ENCODE results near the gene OR4K13. TPM values are rescaled to one million over a fixed set of nuclear protein-coding genes. Genes with fewer than 3 reads are reported as not detected.

The OR4K13 gene
- total RNA-seq, 1 experiment from 2014 or later = not detected

GRCh38 chr14:20044243-20044642 lies 8.4 kb upstream of the OR4K13 start:
- Histone ChIP-seq H3K27ac (ENCODE audit: low read depth, low read length) (no peak overlapping the region), H2AFZ (ENCODE audit: low read depth, low read length, poor library complexity, severe bottlenecking) (no peak overlapping the region), H3K9me3 (ENCODE audit: control insufficient read depth in 1 of 2, insufficient read depth in 1 of 2, low read depth in 1 of 2, low read length in 2 of 2) (peaks cover 0 to 7% of the 10 kb centered on the region in 2 experiments; a peak in 2 of 4 replicates), H3K36me3 (ENCODE audit: control insufficient read depth in 1 of 2, insufficient read depth in 2 of 2, low read length in 2 of 2) (no peaks in the 10 kb centered on the region), H3K4me1 (ENCODE audit: control insufficient read depth in 1 of 2, insufficient read depth in 2 of 2, low read length in 2 of 2) (no peaks in the 10 kb centered on the region), H3K79me2 (ENCODE audit: insufficient read depth, low read length) (no peaks in the 10 kb centered on the region), H3K4me3 (replicated peaks in 1 of 2; ENCODE audit: low read depth in 1 of 2, low read length in 2 of 2) (no peak overlapping the region), H3K9me2 (ENCODE audit: insufficient read depth) (no peaks in the 10 kb centered on the region), H3K4me2 (ENCODE audit: low read length) (no peak overlapping the region), H3K9ac (ENCODE audit: low read length) (no peak overlapping the region), H4K20me1 (ENCODE audit: insufficient read depth) (no peaks in the 10 kb centered on the region; the same call in 1 of the 2 replicates), H3K27me3 (ENCODE audit: insufficient read depth, low read length) (no peaks in the 10 kb centered on the region)
- no peak for DNase-seq (ENCODE audit: low read depth, low spot score)
- POLR2A ChIA-PET = no interaction called here
- BruUV-seq (replicated peaks) = no TSS peak
- RAD21 ChIA-PET (ENCODE audit: low non-redundant PET in 1 of 2, low total read pairs in 2 of 2, uncharacterized antibody in 2 of 2, unreplicated experiment in 2 of 2) = no interaction called here
- intact Hi-C loops (cut with micrococcal nuclease) = no loop called here
- CTCF ChIA-PET = no interaction called here
- no peak for ATAC-seq
- TF ChIP-seq ZNF274 (IDR thresholded peaks at IDR 0.05; ENCODE audit: low read depth, low read length) = no peak
- no peak for TF ChIP-seq TCF7L2 (IDR thresholded peaks at IDR 0.05; ENCODE audit: borderline replicate concordance, extremely low read depth, insufficient read depth, insufficient read length)
- no peak for TF ChIP-seq JUND (IDR thresholded peaks at IDR 0.05)
- no peak for TF ChIP-seq EGR1 (IDR thresholded peaks at IDR 0.05; ENCODE audit: low read depth)
- no peak for TF ChIP-seq SP1 (IDR thresholded peaks at IDR 0.05; ENCODE audit: low read depth)
- no peak for TF ChIP-seq MAX (IDR thresholded peaks at IDR 0.05)
- no peak for TF ChIP-seq ZBTB33 (IDR thresholded peaks at IDR 0.05; ENCODE audit: extremely low read depth, insufficient replicate concordance, low read length)

- H3K4me1 ChIP-seq (ENCODE audit: control insufficient read depth in 1 of 2, insufficient read depth in 2 of 2, low read length in 2 of 2) = no peaks in the 10 kb centered on the region
- DNase-seq (ENCODE audit: low read depth, low spot score) (no peak), ATAC-seq (no peak)
- no peaks in the 10 kb centered on the region for H3K9me2 ChIP-seq (ENCODE audit: insufficient read depth)
- no peaks in the 10 kb centered on the region for H4K20me1 ChIP-seq (ENCODE audit: insufficient read depth)
- no peaks in the 10 kb centered on the region for H3K79me2 ChIP-seq (ENCODE audit: insufficient read depth, low read length)
- no peaks in the 10 kb centered on the region for H3K27me3 ChIP-seq (ENCODE audit: insufficient read depth, low read length)
- no peak overlapping the region for H3K4me3 ChIP-seq (replicated peaks in 1 of 2; ENCODE audit: low read depth in 1 of 2, low read length in 2 of 2)
- intact Hi-C loops (cut with micrococcal nuclease) = no loop called here
- H3K9ac ChIP-seq (ENCODE audit: low read length) = no peak overlapping the region
- ChIA-PET RAD21 (ENCODE audit: low non-redundant PET in 1 of 2, low total read pairs in 2 of 2, uncharacterized antibody in 2 of 2, unreplicated experiment in 2 of 2) (no interaction called here), POLR2A (no interaction called here), CTCF (no interaction called here)
- H3K36me3 ChIP-seq (ENCODE audit: control insufficient read depth in 1 of 2, insufficient read depth in 2 of 2, low read length in 2 of 2) = no peaks in the 10 kb centered on the region
- no peak overlapping the region for H2AFZ ChIP-seq (ENCODE audit: low read depth, low read length, poor library complexity, severe bottlenecking)
- H3K9me3 ChIP-seq (ENCODE audit: control insufficient read depth in 1 of 2, insufficient read depth in 1 of 2, low read depth in 1 of 2, low read length in 2 of 2) = 0 out of 4 replicates have a peak, but pooled peaks cover 0 to 4% of the 10 kb centered on the region in 2 experiments
- TF ChIP-seq POLR2AphosphoS5 (IDR thresholded peaks at IDR 0.05; ENCODE audit: low read depth, low read length) (no peak), SIN3A (IDR thresholded peaks at IDR 0.05; ENCODE audit: low read depth) (no peak), CEBPB (IDR thresholded peaks at IDR 0.05; ENCODE audit: low read depth) (no peak), YY1 (IDR thresholded peaks at IDR 0.05; ENCODE audit: extremely low read depth, insufficient replicate concordance, low read depth, low read length) (no peak), CTCF (IDR thresholded peaks at IDR 0.05 in 2 of 3, conservative IDR thresholded peaks at IDR 0.05 in 1 of 3; ENCODE audit: borderline replicate concordance in 1 of 3, insufficient read depth in 1 of 3, low read depth in 2 of 3, low read length in 2 of 3) (no peak), EZH2phosphoT487 (IDR thresholded peaks at IDR 0.05; ENCODE audit: borderline replicate concordance) (no peak), ATF3 (IDR thresholded peaks at IDR 0.05) (no peak), POLR2A (IDR thresholded peaks at IDR 0.05; ENCODE audit: borderline replicate concordance, extremely low read depth, insufficient read depth, insufficient read length) (no peak), ELF1 (IDR thresholded peaks at IDR 0.05; ENCODE audit: borderline replicate concordance, low read depth) (no peak), MAX (IDR thresholded peaks at IDR 0.05) (no peak)
- no TSS peak for BruUV-seq (replicated peaks)
- H3K27ac ChIP-seq (ENCODE audit: low read depth, low read length) = no peak overlapping the region
- no peak overlapping the region for H3K4me2 ChIP-seq (ENCODE audit: low read length)
Measured at GRCh38 chr14:20035449-20035848, 389 bp downstream of the OR4K13 start.
